ENCODE measurements around the gene AAMP. TPM values are rescaled to one million over a fixed set of nuclear protein-coding genes. Genes with fewer than 3 reads are reported as not detected.

Gene AAMP
- polyA plus RNA-seq, 1 donor from 2014 or later = 249 TPM

- TF ChIP-seq SMC3 (conservative IDR thresholded peaks at IDR 0.05; ENCODE audit: poor library complexity) (no peak), EP300 (conservative IDR thresholded peaks at IDR 0.05; ENCODE audit: poor library complexity, severe bottlenecking) (no peak)
These were observed 51.4 kb downstream of the AAMP start (continued) for GRCh38 chr2:218218268-218219185.

GRCh38 chr2:218217360-218218267 lies 52.3 kb downstream of the AAMP start:
- Histone ChIP-seq H2AFZ (ENCODE audit: low read depth, low read length) (peak overlapping the region; percentile 30), H3K4me2 (ENCODE audit: low read length) (peak overlapping the region; percentile 90), H3K9ac (ENCODE audit: low read length) (peak overlapping the region; percentile 95), H3K9me3 (ENCODE audit: low read length) (no peaks in the 10 kb centered on the region), H3K4me3 (ENCODE audit: low read length) (peak overlapping the region; percentile 86), H3K27me3 (ENCODE audit: insufficient read depth, low read depth, low read length) (no peaks in the 10 kb centered on the region), H3K9me2 (ENCODE audit: insufficient read depth, low read length) (no peaks in the 10 kb centered on the region), H3K79me2 (replicated peaks; ENCODE audit: insufficient read depth, low read length) (peaks cover 55% of the 10 kb centered on the region), H4K20me1 (ENCODE audit: insufficient read depth) (peaks cover 8% of the 10 kb centered on the region), H3K36me3 (ENCODE audit: insufficient read depth, low read length) (no peaks in the 10 kb centered on the region), H3F3A (ENCODE audit: insufficient read depth, low read length, poor library complexity, severe bottlenecking) (peaks cover 6% of the 10 kb centered on the region), H3K27ac (ENCODE audit: low read length) (peak overlapping the region; percentile 99)
- TF ChIP-seq MXI1 (conservative IDR thresholded peaks at IDR 0.05; ENCODE audit: poor library complexity, severe bottlenecking) = peak; percentile 37
- no peak for TF ChIP-seq CTCF (IDR thresholded peaks at IDR 0.05; ENCODE audit: poor library complexity, severe bottlenecking)

GRCh38 chr2:218216674-218217359 lies 53.1 kb downstream of the AAMP start, which contains the start of gene ARPC2:
TSS of gene ARPC2 (plus strand) at chr2:218217189. CDS start at chr2:218217471, 282 bp downstream.
- H3F3A ChIP-seq (ENCODE audit: insufficient read depth, low read length, poor library complexity, severe bottlenecking) = peaks cover 6% of the 10 kb centered on the region
- no peaks in the 10 kb centered on the region for H3K27me3 ChIP-seq (ENCODE audit: insufficient read depth, low read depth, low read length)
- peak within 1 kb of the TSS; percentile 90 for H3K4me2 ChIP-seq (ENCODE audit: low read length)
- peak within 1 kb of the TSS; percentile 96 for H2AFZ ChIP-seq (ENCODE audit: low read depth, low read length)
- peak within 1 kb of the TSS; percentile 99 for H3K27ac ChIP-seq (ENCODE audit: low read length)
- H3K36me3 ChIP-seq (ENCODE audit: insufficient read depth, low read length) = no peaks in the 10 kb centered on the region
- peaks cover 47% of the 10 kb centered on the region for H3K79me2 ChIP-seq (replicated peaks; ENCODE audit: insufficient read depth, low read length)
- peak within 1 kb of the TSS; percentile 95 for H3K9ac ChIP-seq (ENCODE audit: low read length)
- no peaks in the 10 kb centered on the region for H3K9me3 ChIP-seq (ENCODE audit: low read length)
- peaks cover 8% of the 10 kb centered on the region for H4K20me1 ChIP-seq (ENCODE audit: insufficient read depth)
- TF ChIP-seq POLR2AphosphoS5 (IDR thresholded peaks at IDR 0.05) = peak; percentile 90
- no peak for TF ChIP-seq RAD21 (conservative IDR thresholded peaks at IDR 0.05)
- TF ChIP-seq EP300 (conservative IDR thresholded peaks at IDR 0.05; ENCODE audit: poor library complexity, severe bottlenecking) = peak; percentile 81
- TF ChIP-seq REST (IDR thresholded peaks at IDR 0.05; ENCODE audit: borderline replicate concordance) = peak; percentile 63
- peak; percentile 8 for TF ChIP-seq MXI1 (conservative IDR thresholded peaks at IDR 0.05; ENCODE audit: poor library complexity, severe bottlenecking)
- TF ChIP-seq EZH2 (IDR thresholded peaks at IDR 0.05; ENCODE audit: borderline replicate concordance, insufficient read depth, low read length, poor library complexity, severe bottlenecking) = no peak
- peak; percentile 15 for TF ChIP-seq SMC3 (conservative IDR thresholded peaks at IDR 0.05; ENCODE audit: poor library complexity)
- peak; percentile 87 for TF ChIP-seq TAF1 (IDR thresholded peaks at IDR 0.05; ENCODE audit: low read depth)
- H3K9me2 ChIP-seq (ENCODE audit: insufficient read depth, low read length) = no peaks in the 10 kb centered on the region
- peak within 1 kb of the TSS; percentile 86 for H3K4me3 ChIP-seq (ENCODE audit: low read length)
